Urinary bladder (tissue), 4 donors: ENCODE results near the gene TMEM186. TPM values are rescaled to one million over a fixed set of nuclear protein-coding genes. Genes with fewer than 3 reads are reported as not detected.

Source experiments
- DNase-seq: peaks from one replicate; pipeline ENCODE4 v3.0.0-alpha.2; 2015; ENCODE audit errors: extremely low spot score
- H3K27ac ChIP-seq: one replicate; pipeline ENCODE4 v1.5.1; 2013; ENCODE audit warnings: low read depth, mild to moderate bottlenecking, moderate library complexity
- H3K36me3 ChIP-seq: one replicate; pipeline ENCODE4 v1.6.1; 2013; ENCODE audit warnings: mild to moderate bottlenecking, moderate library complexity; ENCODE audit not compliant: insufficient read depth
- H3K4me1 ChIP-seq: one replicate; pipeline ENCODE4 v1.6.1; 2013; ENCODE audit warnings: mild to moderate bottlenecking, moderate library complexity; ENCODE audit not compliant: insufficient read depth
- H3K4me3 ChIP-seq: one replicate; pipeline ENCODE4 v1.5.1; 2013; ENCODE audit warnings: low read depth, low read length
- WGBS: extraction: QIAGEN DNeasy Blood & Tissue Kit; methylation state at CpG from one replicate; pipeline ENCODE4 v1.1.7; 2013; 5-methylcytosine and 5-hydroxymethylcytosine counted together
- polyA plus RNA-seq: library from polyadenylated mRNA; stranded (reverse); fragments of 200-250 nt; gene quantifications from one replicate; pipeline ENCODE4 v1.2.3, GENCODE V29; 2013
- total RNA-seq: library from RNA; depleted of rRNA; stranded (reverse); fragments of >200 nt; gene quantifications from one replicate; pipeline ENCODE4 v1.2.3, GENCODE V29; 2014
- donor health status: healthy with polysubstance abuse.
- donor health status: healthy.

The TMEM186 gene
- total and polyA plus RNA-seq, 2 donors: 4.7 to 10.6 TPM

GRCh38 chr16:8826278-8826879 is 28.9 kb upstream of the TMEM186 start:
- no peak overlapping the region for H3K27ac ChIP-seq
- 63% methylated on average over 3 of the region's 3 CpGs for WGBS
- H3K4me3 ChIP-seq: no peak overlapping the region
- no peaks in the 10 kb centered on the region for H3K4me1 ChIP-seq
- H3K36me3 ChIP-seq: no peaks in the 10 kb centered on the region
- DNase-seq: no peak

- no peaks in the 10 kb centered on the region for H3K4me1 ChIP-seq
- DNase-seq: no peak
- peaks cover 2% of the 10 kb centered on the region for H3K36me3 ChIP-seq
- no peak overlapping the region for H3K27ac ChIP-seq
- no peak overlapping the region for H3K4me3 ChIP-seq
- 85% methylated on average over 3 of the region's 3 CpGs for WGBS
These were observed 25.0 kb upstream of the TMEM186 start for GRCh38 chr16:8822403-8822802.

- Histone ChIP-seq H3K4me3 (no peak overlapping the region), H3K36me3 (peaks cover 2% of the 10 kb centered on the region), H3K4me1 (no peaks in the 10 kb centered on the region), H3K27ac (no peak overlapping the region)
- WGBS: 85% methylated on average over 6 of the region's 6 CpGs
- no peak for DNase-seq
These were observed 22.1 kb upstream of the TMEM186 start for GRCh38 chr16:8819411-8820034.

- Histone ChIP-seq H3K27ac (no peak overlapping the region), H3K4me1 (no peaks in the 10 kb centered on the region), H3K4me3 (no peak overlapping the region), H3K36me3 (peaks cover 2% of the 10 kb centered on the region)
- 87% methylated on average over 10 of the region's 10 CpGs for WGBS
- no peak for DNase-seq
These were observed 21.2 kb upstream of the TMEM186 start for GRCh38 chr16:8818504-8819270.

GRCh38 chr16:8816967-8817655 is 19.7 kb upstream of the TMEM186 start:
- Histone ChIP-seq H3K4me1 (no peaks in the 10 kb centered on the region), H3K27ac (no peak overlapping the region), H3K36me3 (peaks cover 5% of the 10 kb centered on the region), H3K4me3 (no peak overlapping the region)
- WGBS: 81% methylated on average over 6 of the region's 6 CpGs
- no peak for DNase-seq

GRCh38 chr16:8814095-8814806 is 16.8 kb upstream of the TMEM186 start:
- peaks cover 5% of the 10 kb centered on the region for H3K36me3 ChIP-seq
- 96% methylated on average over 14 of the region's 14 CpGs for WGBS
- no peak overlapping the region for H3K4me3 ChIP-seq
- H3K4me1 ChIP-seq: no peaks in the 10 kb centered on the region
- H3K27ac ChIP-seq: no peak overlapping the region
- no peak for DNase-seq

- Histone ChIP-seq H3K27ac (no peak overlapping the region), H3K36me3 (peaks cover 6% of the 10 kb centered on the region), H3K4me3 (no peak overlapping the region), H3K4me1 (no peaks in the 10 kb centered on the region)
- 76% methylated on average over 12 of the region's 12 CpGs for WGBS
- no peak for DNase-seq
These were observed 14.9 kb upstream of the TMEM186 start for GRCh38 chr16:8812162-8812843.

- no peaks in the 10 kb centered on the region for H3K4me1 ChIP-seq
- no peak overlapping the region for H3K4me3 ChIP-seq
- no peak overlapping the region for H3K27ac ChIP-seq
- H3K36me3 ChIP-seq: peaks cover 13% of the 10 kb centered on the region
- 83% methylated on average over 11 of the region's 11 CpGs for WGBS
- DNase-seq: no peak
These were observed 11.3 kb upstream of the TMEM186 start for GRCh38 chr16:8808613-8809353.

GRCh38 chr16:8808009-8808408 is 10.6 kb upstream of the TMEM186 start:
- no peak overlapping the region for H3K27ac ChIP-seq
- peaks cover 11% of the 10 kb centered on the region for H3K36me3 ChIP-seq
- DNase-seq: no peak

GRCh38 chr16:8807189-8807588 is 9.8 kb upstream of the TMEM186 start:
- no peak for DNase-seq
- 96% methylated on average over 5 of the region's 5 CpGs for WGBS

More at GRCh38 chr16:8808009-8808408, 10.6 kb upstream of the TMEM186 start:
- H3K4me1 ChIP-seq: no peaks in the 10 kb centered on the region
- H3K4me3 ChIP-seq: no peak overlapping the region
- WGBS: 89% methylated on average over 3 of the region's 3 CpGs

GRCh38 chr16:8806272-8806983 is 9.0 kb upstream of the TMEM186 start:
- DNase-seq: no peak
- Histone ChIP-seq H3K4me3 (no peak overlapping the region), H3K36me3 (peaks cover 11% of the 10 kb centered on the region), H3K27ac (no peak overlapping the region), H3K4me1 (no peaks in the 10 kb centered on the region)
- WGBS: 85% methylated on average over 13 of the region's 13 CpGs

More at GRCh38 chr16:8807189-8807588, 9.8 kb upstream of the TMEM186 start:
- no peaks in the 10 kb centered on the region for H3K4me1 ChIP-seq
- H3K36me3 ChIP-seq: peaks cover 11% of the 10 kb centered on the region
- no peak overlapping the region for H3K27ac ChIP-seq
- H3K4me3 ChIP-seq: no peak overlapping the region

- H3K4me3 ChIP-seq: no peak overlapping the region
- no peak for DNase-seq
- H3K4me1 ChIP-seq: no peaks in the 10 kb centered on the region
- H3K27ac ChIP-seq: no peak overlapping the region
- peaks cover 11% of the 10 kb centered on the region for H3K36me3 ChIP-seq
- WGBS: 89% methylated on average over 6 of the region's 6 CpGs
These were observed 6.9 kb upstream of the TMEM186 start for GRCh38 chr16:8804313-8804712.
